Stomach (tissue), 4 donors: ENCODE measurements around the gene RNLS.

Experiments used
- CTCF ChIP-seq, 7 experiments: fragments of 450-650 bp in 4 of 7; fragments of 200-600 bp in 3 of 7; sonication (generic) in 3 of 7; IDR thresholded peaks; one replicate each; pipeline ENCODE4 v1.5.1; 2016 to 2019; ENCODE audit warnings: antibody characterized with exemption in 7 of 7, control low read depth in 2 of 7, mild to moderate bottlenecking in 1 of 7
- POLR2AphosphoS5 ChIP-seq, 3 donors: sonication (generic); formaldehyde crosslinking; IDR thresholded peaks; one replicate each; pipeline ENCODE4 v1.6.1; 2016; ENCODE audit warnings: antibody characterized with exemption in 3 of 3

- TF ChIP-seq CTCF (IDR thresholded peaks at IDR 0.05) (no peak), POLR2AphosphoS5 (IDR thresholded peaks at IDR 0.05) (no peak)
These were observed 3.3 kb upstream of the RNLS start, which contains the start of gene LIPJ for GRCh38 chr10:88586462-88586861.
